Fibroblast of the aortic adventitia (primary cell): ENCODE measurements around the gene CACNA1F. TPM values are rescaled to one million over a fixed set of nuclear protein-coding genes. Genes with fewer than 3 reads are reported as not detected.

Experiments used
- DNase-seq: peaks from one replicate; pipeline ENCODE4 v3.0.0-alpha.2; 2010; ENCODE audit warnings: low read depth
- H3K4me3 ChIP-seq: 2 replicates; pipeline ENCODE4 v1.5.1; 2011; ENCODE audit warnings: low read depth, mild to moderate bottlenecking, control low read depth, low read length, moderate library complexity
- total RNA-seq: library from RNA; depleted of rRNA; stranded (reverse); fragments of >200 nt; gene quantifications from 2 replicates; pipeline ENCODE4 v1.2.3, GENCODE V29; 2012; ENCODE audit warnings: low replicate concordance
- TF ChIP-seq, protein P1 (sequence below): IDR thresholded peaks from 2 replicates; pipeline ENCODE4 v1.5.1; 2011; ENCODE audit warnings: mild to moderate bottlenecking, low read length, control low read depth, inconsistent platforms; ENCODE audit not compliant: insufficient read depth

Gene CACNA1F
- total RNA-seq, 1 donor, result not detected

GRCh38 chrX:49250066-49250465 is 16.9 kb upstream of the CACNA1F start:
- TF ChIP-seq, protein P1, sequence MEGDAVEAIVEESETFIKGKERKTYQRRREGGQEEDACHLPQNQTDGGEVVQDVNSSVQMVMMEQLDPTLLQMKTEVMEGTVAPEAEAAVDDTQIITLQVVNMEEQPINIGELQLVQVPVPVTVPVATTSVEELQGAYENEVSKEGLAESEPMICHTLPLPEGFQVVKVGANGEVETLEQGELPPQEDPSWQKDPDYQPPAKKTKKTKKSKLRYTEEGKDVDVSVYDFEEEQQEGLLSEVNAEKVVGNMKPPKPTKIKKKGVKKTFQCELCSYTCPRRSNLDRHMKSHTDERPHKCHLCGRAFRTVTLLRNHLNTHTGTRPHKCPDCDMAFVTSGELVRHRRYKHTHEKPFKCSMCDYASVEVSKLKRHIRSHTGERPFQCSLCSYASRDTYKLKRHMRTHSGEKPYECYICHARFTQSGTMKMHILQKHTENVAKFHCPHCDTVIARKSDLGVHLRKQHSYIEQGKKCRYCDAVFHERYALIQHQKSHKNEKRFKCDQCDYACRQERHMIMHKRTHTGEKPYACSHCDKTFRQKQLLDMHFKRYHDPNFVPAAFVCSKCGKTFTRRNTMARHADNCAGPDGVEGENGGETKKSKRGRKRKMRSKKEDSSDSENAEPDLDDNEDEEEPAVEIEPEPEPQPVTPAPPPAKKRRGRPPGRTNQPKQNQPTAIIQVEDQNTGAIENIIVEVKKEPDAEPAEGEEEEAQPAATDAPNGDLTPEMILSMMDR, result no peak
- no peak overlapping the region for H3K4me3 ChIP-seq
- DNase-seq, result no peak

GRCh38 chrX:49249616-49250015 is 16.5 kb upstream of the CACNA1F start:
- no peak for DNase-seq
- TF ChIP-seq, protein P1, result no peak
- H3K4me3 ChIP-seq, result no peak overlapping the region

DNA sequence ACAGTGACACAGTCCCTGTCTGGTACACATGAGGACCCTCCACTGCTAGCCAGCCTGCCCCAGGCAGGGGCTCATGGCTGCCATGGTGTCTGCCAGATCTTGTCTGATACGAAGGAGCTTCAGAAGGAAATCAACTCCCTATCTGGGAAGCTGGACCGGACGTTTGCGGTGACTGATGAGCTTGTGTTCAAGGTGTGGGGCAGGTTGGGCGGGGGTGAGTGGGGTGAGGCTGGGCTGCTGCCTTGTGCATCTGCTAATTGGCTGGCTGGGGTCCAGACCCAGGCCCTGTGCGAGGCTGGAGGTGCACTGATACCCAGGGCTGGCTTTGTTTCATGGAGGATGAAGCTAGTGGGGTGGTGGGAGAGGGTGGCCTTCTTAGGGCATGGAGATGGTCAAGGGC is 15.9 kb upstream of the CACNA1F start:
- DNase-seq, result no peak
- no peak overlapping the region for H3K4me3 ChIP-seq
- TF ChIP-seq, protein P1, result no peak

GRCh38 chrX:49247916-49248811 is 15.0 kb upstream of the CACNA1F start:
- TF ChIP-seq, protein P1, result no peak
- H3K4me3 ChIP-seq, result no peak overlapping the region
- DNase-seq, result no peak

DNA sequence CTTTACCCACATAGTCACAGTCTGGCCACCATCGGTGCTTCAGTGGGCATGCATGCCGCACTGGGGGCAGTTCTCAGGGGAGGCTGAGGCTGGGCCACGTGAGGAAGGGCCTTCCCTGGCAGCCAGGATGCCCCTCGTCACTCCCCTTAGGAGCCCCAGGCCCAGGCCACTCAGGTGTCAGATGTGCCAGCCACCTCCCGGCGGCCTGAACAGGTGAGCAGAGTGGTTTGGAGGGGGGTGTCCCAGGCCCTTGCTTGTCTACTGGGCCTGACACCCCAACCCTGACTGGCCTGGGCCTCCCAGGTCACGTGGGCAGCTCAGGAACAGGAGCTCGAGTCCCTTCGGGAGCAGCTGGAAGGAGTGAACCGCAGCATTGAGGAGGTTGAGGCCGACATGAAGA is 14.2 kb upstream of the CACNA1F start:
- TF ChIP-seq, protein P1, result no peak
- H3K4me3 ChIP-seq, result no peak overlapping the region

DNA sequence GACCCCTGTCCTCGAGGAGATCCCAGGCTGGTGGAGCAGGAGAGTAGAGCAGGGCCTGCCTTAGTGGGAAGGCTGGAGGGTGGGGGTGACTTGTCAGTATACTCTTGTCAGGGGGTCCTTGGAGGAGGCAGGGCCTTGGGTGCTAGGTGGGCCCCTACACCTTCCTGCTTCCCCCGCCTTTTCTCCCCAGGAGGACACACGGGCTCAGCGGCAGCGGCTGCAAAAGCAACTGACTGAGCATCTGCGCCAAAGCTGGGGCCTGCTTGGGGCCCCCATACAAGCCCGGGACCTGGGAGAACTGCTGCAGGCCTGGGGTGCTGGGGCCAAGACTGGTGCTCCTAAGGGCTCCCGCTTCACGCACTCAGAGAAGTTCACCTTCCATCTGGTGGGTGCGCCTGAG is 13.4 kb upstream of the CACNA1F start:
- no peak overlapping the region for H3K4me3 ChIP-seq
- TF ChIP-seq, protein P1, result no peak
- no peak for DNase-seq

More for the DNA sequence above, 14.2 kb upstream of the CACNA1F start:
- DNase-seq, result no peak

GRCh38 chrX:49244207-49244606 is 11.1 kb upstream of the CACNA1F start:
- DNase-seq, result no peak
- no peak overlapping the region for H3K4me3 ChIP-seq
- TF ChIP-seq, protein P1, result no peak
